Measurements from ENCODE around the gene SMPD4.

DNA sequence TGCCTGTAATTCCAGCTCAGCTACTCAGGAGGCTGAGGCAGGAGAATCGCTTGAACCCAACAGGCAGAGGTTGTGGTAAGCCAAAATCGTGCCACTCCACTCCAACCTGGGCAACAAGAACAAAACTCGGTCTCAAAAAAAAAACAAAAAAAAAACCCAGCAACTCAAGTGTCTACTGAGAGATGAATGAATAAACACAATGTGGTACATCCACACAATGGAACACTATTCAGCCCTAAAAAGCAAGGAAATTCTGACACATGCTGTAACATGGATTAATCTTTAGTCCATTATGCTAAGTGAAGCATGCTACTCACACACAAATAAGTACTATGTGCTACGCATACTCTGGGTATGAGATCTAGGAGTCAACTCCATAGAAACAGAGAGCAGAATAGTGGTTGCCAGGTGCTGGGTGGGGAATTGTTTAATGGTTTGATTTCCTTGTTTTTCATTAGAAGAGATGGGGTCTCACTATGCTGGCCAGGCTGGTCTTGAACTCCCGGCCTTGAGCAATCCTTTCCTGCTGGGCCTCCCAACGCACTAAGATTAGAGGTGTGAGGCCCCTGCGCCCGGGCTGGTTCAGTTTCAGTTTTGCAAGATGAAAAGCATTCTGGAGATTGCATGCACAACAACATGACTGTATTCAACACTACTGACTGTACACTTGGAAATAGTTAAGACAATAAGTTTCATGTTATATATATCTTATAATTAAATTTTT lies 15.9 kb downstream of the SMPD4 start:
- TF ChIP-seq POLR2AphosphoS5 (IDR thresholded peaks at IDR 0.05; ENCODE audit: low read depth, low read length) = no peak
- no peak for TF ChIP-seq SRF (IDR thresholded peaks at IDR 0.05; ENCODE audit: low read depth)
- TF ChIP-seq, protein P1, sequence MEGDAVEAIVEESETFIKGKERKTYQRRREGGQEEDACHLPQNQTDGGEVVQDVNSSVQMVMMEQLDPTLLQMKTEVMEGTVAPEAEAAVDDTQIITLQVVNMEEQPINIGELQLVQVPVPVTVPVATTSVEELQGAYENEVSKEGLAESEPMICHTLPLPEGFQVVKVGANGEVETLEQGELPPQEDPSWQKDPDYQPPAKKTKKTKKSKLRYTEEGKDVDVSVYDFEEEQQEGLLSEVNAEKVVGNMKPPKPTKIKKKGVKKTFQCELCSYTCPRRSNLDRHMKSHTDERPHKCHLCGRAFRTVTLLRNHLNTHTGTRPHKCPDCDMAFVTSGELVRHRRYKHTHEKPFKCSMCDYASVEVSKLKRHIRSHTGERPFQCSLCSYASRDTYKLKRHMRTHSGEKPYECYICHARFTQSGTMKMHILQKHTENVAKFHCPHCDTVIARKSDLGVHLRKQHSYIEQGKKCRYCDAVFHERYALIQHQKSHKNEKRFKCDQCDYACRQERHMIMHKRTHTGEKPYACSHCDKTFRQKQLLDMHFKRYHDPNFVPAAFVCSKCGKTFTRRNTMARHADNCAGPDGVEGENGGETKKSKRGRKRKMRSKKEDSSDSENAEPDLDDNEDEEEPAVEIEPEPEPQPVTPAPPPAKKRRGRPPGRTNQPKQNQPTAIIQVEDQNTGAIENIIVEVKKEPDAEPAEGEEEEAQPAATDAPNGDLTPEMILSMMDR (IDR thresholded peaks at IDR 0.05 in 2 of 3, conservative IDR thresholded peaks at IDR 0.05 in 1 of 3; ENCODE audit: borderline replicate concordance in 1 of 3, insufficient read depth in 1 of 3, low read depth in 2 of 3, low read length in 2 of 3) = no peak
- no peak for TF ChIP-seq POLR2A (IDR thresholded peaks at IDR 0.05; ENCODE audit: borderline replicate concordance, extremely low read depth, insufficient read depth, insufficient read length)
- TF ChIP-seq YY1 (IDR thresholded peaks at IDR 0.05; ENCODE audit: extremely low read depth, insufficient replicate concordance, low read depth, low read length) = no peak
- TF ChIP-seq JUND (IDR thresholded peaks at IDR 0.05) = no peak
